Measurements from ENCODE around the gene CYTIP.

Gene CYTIP

DNA sequence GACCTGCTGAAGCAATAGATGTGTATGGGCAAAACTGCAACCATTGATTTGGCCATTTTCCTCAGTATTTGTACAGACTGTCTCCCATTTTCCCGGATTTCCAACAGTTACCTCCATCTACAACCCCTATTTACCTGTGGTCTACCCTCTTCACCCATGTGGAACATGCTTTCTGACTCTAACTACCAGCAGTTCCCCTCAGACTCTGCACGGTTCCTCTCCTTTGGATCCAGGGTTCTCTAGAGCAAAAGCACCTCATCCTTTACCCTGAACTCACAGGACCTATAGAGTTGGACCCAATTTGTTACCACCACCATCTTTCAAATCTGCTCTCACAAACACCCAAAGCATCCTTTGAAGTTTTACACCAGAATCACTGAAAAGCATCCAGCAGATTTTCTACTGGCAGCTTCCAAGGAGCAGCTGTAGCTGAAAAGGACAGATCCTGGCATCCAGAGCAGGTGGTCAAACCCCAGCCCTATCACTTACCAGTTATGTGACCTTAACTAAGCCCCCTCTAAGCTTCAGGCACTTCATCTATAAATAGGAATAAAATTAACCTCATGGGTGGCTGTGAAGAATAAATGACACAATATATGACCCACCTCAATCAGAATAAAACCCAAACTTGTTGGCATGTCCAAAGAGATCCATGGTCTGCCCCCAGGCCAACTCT is 15.3 kb downstream of the CYTIP start:
- TF ChIP-seq, protein P1, sequence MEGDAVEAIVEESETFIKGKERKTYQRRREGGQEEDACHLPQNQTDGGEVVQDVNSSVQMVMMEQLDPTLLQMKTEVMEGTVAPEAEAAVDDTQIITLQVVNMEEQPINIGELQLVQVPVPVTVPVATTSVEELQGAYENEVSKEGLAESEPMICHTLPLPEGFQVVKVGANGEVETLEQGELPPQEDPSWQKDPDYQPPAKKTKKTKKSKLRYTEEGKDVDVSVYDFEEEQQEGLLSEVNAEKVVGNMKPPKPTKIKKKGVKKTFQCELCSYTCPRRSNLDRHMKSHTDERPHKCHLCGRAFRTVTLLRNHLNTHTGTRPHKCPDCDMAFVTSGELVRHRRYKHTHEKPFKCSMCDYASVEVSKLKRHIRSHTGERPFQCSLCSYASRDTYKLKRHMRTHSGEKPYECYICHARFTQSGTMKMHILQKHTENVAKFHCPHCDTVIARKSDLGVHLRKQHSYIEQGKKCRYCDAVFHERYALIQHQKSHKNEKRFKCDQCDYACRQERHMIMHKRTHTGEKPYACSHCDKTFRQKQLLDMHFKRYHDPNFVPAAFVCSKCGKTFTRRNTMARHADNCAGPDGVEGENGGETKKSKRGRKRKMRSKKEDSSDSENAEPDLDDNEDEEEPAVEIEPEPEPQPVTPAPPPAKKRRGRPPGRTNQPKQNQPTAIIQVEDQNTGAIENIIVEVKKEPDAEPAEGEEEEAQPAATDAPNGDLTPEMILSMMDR (IDR thresholded peaks at IDR 0.05; ENCODE audit: extremely low read depth, insufficient read depth, missing control alignments): no peak
- no peak for DNase-seq (ENCODE audit: low spot score)
- in situ Hi-C loops (cut with MboI; ENCODE audit: low pct_unique_long_range_greater_than_20kb, low sequenced_read_pairs, unreplicated experiment): loop anchor here (10.0 to 25.0 kb wide), 2 partner anchors 56 to 91 kb away; partner anchors contain the start of gene ERMN

DNA sequence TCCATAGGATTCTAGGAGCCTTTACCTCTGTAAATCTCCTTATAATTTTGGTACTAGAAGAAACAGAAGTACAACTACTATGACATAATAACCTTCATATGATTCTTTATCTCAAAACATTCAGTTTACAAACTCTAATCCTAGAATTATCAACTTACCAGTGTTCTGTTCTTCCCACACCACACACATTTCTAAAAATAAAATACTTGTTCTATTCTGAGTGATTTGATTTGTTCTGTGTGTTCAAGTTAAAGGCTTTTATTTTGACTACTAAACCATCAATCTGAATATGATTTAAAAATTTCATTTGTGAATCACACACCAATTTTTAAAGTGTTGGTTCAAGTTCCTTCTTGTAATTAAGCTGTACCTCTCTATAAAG is 16.0 kb downstream of the CYTIP start:
- in situ Hi-C loops (cut with MboI; ENCODE audit: low pct_unique_long_range_greater_than_20kb, low sequenced_read_pairs, unreplicated experiment): loop anchor here (10.0 to 25.0 kb wide), 2 partner anchors 57 to 91 kb away; partner anchors contain the start of gene ERMN
- TF ChIP-seq, protein P1 (IDR thresholded peaks at IDR 0.05; ENCODE audit: extremely low read depth, insufficient read depth, missing control alignments): no peak
- DNase-seq (ENCODE audit: low spot score): no peak

DNA sequence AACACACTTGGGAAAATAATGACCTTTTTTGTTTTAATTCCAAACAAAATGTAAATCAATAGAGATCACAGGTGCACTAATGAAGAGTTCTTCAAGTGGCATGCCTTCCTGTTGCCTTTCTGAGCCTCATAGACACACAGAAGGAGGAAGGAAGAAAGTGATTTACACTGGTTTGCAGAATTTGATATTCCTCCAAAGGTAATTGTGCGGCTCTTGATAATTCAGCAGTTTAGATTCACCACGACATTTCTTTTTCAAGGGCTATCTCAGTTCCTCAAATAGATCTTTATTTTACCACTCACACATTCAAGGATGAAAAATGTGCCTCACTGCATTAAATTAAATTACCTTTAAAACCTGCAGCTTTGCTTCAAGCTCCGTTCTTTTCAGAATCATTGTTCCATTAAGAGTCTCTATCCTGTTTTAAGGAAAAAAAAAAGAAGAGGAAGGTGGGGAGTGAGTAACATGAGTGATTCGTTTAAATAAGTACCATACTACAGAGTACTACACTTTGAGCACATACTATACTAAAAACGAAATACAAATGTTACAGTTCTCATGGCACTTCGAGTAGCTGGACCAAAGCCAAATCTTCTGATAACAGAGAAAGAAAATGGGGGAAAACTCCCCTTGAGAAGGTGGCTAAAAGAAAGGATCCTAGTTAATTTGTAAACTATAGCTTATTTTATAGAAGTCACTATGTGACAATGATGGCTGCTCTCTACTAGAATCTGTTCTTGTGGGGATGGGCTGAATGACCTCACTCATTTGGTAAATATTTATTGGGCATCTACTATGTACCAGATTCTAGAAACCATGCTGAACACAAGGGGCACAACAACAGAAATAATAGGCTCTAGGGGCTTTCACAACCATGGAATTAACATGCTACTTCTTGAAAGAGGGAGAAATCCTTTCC is 16.6 kb downstream of the CYTIP start:
- in situ Hi-C loops (cut with MboI; ENCODE audit: low pct_unique_long_range_greater_than_20kb, low sequenced_read_pairs, unreplicated experiment): loop anchor here (10.0 to 25.0 kb wide), 2 partner anchors 58 to 90 kb away; partner anchors contain the start of gene ERMN
- TF ChIP-seq, protein P1 (IDR thresholded peaks at IDR 0.05; ENCODE audit: extremely low read depth, insufficient read depth, missing control alignments): no peak
- no peak for DNase-seq (ENCODE audit: low spot score)

DNA sequence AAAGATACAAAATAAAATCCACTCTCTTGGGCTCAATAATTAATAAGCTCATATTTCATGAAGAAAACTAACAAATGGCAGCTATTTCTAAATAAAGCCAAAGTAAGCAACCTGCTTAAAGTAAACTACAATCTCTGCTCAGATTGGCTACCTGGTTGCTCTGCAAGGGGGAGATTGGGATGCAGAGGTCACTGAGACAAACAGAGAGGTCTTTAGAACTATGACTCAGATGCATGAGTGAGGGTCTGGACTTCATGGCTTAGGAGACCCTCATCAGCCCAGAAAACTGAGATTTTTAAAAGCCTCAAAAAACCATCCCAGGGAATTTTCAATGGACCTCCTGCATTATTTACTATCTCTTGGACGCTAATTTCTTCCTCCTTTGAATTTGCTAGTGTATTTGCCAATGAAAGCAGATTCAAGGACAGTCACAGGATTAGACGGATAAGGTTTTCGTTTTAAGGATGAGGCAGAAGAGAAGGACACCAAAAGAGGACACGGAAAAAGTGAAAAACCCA is 17.4 kb downstream of the CYTIP start:
- DNase-seq (ENCODE audit: low spot score): no peak
- TF ChIP-seq, protein P1 (IDR thresholded peaks at IDR 0.05; ENCODE audit: extremely low read depth, insufficient read depth, missing control alignments): no peak
- in situ Hi-C loops (cut with MboI; ENCODE audit: low pct_unique_long_range_greater_than_20kb, low sequenced_read_pairs, unreplicated experiment): loop anchor here (10.0 to 25.0 kb wide), 2 partner anchors 58 to 89 kb away; partner anchors contain the start of gene ERMN

DNA sequence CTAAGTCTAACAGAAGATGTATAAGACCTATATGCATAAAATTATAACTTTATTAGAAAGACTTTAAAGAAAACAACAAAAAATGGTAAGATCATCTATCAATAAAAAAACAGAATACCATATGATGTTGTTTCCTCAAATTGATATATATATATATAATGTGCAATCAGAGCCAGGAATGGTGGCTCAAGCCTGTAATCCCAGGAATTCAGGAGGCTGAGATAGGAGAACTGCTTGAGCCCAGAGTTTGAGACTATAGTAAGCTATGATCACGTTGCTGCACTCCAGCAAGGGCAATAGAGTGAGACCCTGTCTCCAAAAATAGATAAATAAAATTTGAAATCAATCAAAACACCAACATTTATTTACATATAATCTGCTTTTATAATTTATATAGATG is 19.5 kb downstream of the CYTIP start:
- TF ChIP-seq, protein P1 (IDR thresholded peaks at IDR 0.05; ENCODE audit: extremely low read depth, insufficient read depth, missing control alignments): no peak
- DNase-seq (ENCODE audit: low spot score): no peak
- in situ Hi-C loops (cut with MboI; ENCODE audit: low pct_unique_long_range_greater_than_20kb, low sequenced_read_pairs, unreplicated experiment): loop anchor here (10.0 kb wide), 1 partner anchor 60 kb away; no protein-coding TSS in a partner anchor

DNA sequence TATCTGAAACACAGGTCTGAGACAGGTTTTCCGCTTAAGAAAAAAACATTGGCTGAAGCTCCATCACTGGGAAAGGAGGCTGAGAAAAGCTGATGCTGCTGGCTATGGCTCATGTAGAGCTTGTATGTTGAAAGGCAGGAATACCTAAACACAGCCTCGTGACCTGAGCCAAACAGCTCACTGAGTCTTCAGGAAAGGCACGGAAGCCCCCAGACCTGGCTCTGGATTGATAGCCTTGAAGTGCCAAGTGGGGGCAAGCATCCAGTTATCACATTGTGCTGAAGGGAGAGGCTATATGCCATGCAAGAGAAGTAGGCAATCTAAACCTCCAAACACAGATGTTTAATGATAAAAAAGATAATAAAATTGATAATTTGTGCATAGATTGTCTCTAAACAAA is 21.9 kb downstream of the CYTIP start:
- TF ChIP-seq, protein P1 (IDR thresholded peaks at IDR 0.05; ENCODE audit: extremely low read depth, insufficient read depth, missing control alignments): no peak
- in situ Hi-C loops (cut with MboI; ENCODE audit: low pct_unique_long_range_greater_than_20kb, low sequenced_read_pairs, unreplicated experiment): loop anchor here (10.0 kb wide), 1 partner anchor 63 kb away; no protein-coding TSS in a partner anchor
- DNase-seq (ENCODE audit: low spot score): no peak

Data from GM13977 (cell line).